ENCODE results near the gene SCYL1.

SCYL1 gene

GRCh38 chr11:65478388-65479183 lies 46.3 kb upstream of the SCYL1 start:
- TF ChIP-seq CTCF (IDR thresholded peaks at IDR 0.05; ENCODE audit: borderline replicate concordance, extremely low read depth, low read length, poor library complexity, severe bottlenecking) (no peak), EZH2 (IDR thresholded peaks at IDR 0.05; ENCODE audit: borderline replicate concordance, low read depth, low read length, severe bottlenecking) (no peak)
- peak overlapping the region; percentile 41; the same call in 1 of the 2 replicates for H2AFZ ChIP-seq (ENCODE audit: low read depth, low read length)
- H3K4me2 ChIP-seq (ENCODE audit: insufficient read depth, low read length): peak overlapping the region; percentile 72; the same call in 1 of the 2 replicates
- ATAC-seq (ENCODE audit: insufficient read depth, low read depth) (no peak), DNase-seq (no peak)
- peak overlapping the region; percentile 88 for H3K9ac ChIP-seq (ENCODE audit: low read depth, low read length)
- peak overlapping the region in 1 of 2 experiments; percentile 68; a peak in 2 of 4 replicates for H3K4me3 ChIP-seq (ENCODE audit: low read depth in 1 of 2, low read length in 2 of 2)
- H3K4me1 ChIP-seq (ENCODE audit: insufficient read depth, low read length): peaks cover 21% of the 10 kb centered on the region
- no peaks in the 10 kb centered on the region for H3K27me3 ChIP-seq (ENCODE audit: insufficient read depth, low read length, poor library complexity)
- peaks cover 25% of the 10 kb centered on the region for H3K79me2 ChIP-seq (ENCODE audit: insufficient read depth, low read length)
- H3K9me3 ChIP-seq (ENCODE audit: insufficient read depth, low read length, severe bottlenecking): no peaks in the 10 kb centered on the region
- no peaks in the 10 kb centered on the region for H4K20me1 ChIP-seq (ENCODE audit: insufficient read depth, low read length)
- peak overlapping the region; percentile 68 for H3K27ac ChIP-seq (ENCODE audit: low read length)
- no peaks in the 10 kb centered on the region; the same call in 1 of the 2 replicates for H3K36me3 ChIP-seq (ENCODE audit: insufficient read depth, low read length)

GRCh38 chr11:65479184-65480145 lies 45.4 kb upstream of the SCYL1 start:
- Histone ChIP-seq H3K9ac (ENCODE audit: low read depth, low read length) (no peak overlapping the region), H3K4me3 (ENCODE audit: low read depth in 1 of 2, low read length in 2 of 2) (no peak overlapping the region), H3K27me3 (ENCODE audit: insufficient read depth, low read length, poor library complexity) (no peaks in the 10 kb centered on the region), H4K20me1 (ENCODE audit: insufficient read depth, low read length) (no peaks in the 10 kb centered on the region), H3K27ac (ENCODE audit: low read length) (no peak overlapping the region), H3K4me1 (ENCODE audit: insufficient read depth, low read length) (peaks cover 21% of the 10 kb centered on the region), H3K4me2 (ENCODE audit: insufficient read depth, low read length) (no peak overlapping the region), H3K9me3 (ENCODE audit: insufficient read depth, low read length, severe bottlenecking) (no peaks in the 10 kb centered on the region), H2AFZ (ENCODE audit: low read depth, low read length) (no peak overlapping the region), H3K79me2 (ENCODE audit: insufficient read depth, low read length) (peaks cover 25% of the 10 kb centered on the region), H3K36me3 (ENCODE audit: insufficient read depth, low read length) (no peaks in the 10 kb centered on the region; the same call in 1 of the 2 replicates)
- TF ChIP-seq EZH2 (IDR thresholded peaks at IDR 0.05; ENCODE audit: borderline replicate concordance, low read depth, low read length, severe bottlenecking) (no peak), CTCF (IDR thresholded peaks at IDR 0.05; ENCODE audit: borderline replicate concordance, extremely low read depth, low read length, poor library complexity, severe bottlenecking) (no peak)
- DNase-seq (no peak), ATAC-seq (ENCODE audit: insufficient read depth, low read depth) (no peak)

- Histone ChIP-seq H3K79me2 (ENCODE audit: insufficient read depth, low read length) (peaks cover 12% of the 10 kb centered on the region), H3K27me3 (ENCODE audit: insufficient read depth, low read length, poor library complexity) (no peaks in the 10 kb centered on the region), H4K20me1 (ENCODE audit: insufficient read depth, low read length) (no peaks in the 10 kb centered on the region), H3K4me2 (ENCODE audit: insufficient read depth, low read length) (no peak overlapping the region), H3K9ac (ENCODE audit: low read depth, low read length) (no peak overlapping the region), H2AFZ (ENCODE audit: low read depth, low read length) (no peak overlapping the region), H3K4me3 (ENCODE audit: low read depth in 1 of 2, low read length in 2 of 2) (no peak overlapping the region), H3K4me1 (ENCODE audit: insufficient read depth, low read length) (peaks cover 14% of the 10 kb centered on the region), H3K27ac (ENCODE audit: low read length) (no peak overlapping the region), H3K36me3 (ENCODE audit: insufficient read depth, low read length) (no peaks in the 10 kb centered on the region), H3K9me3 (ENCODE audit: insufficient read depth, low read length, severe bottlenecking) (no peaks in the 10 kb centered on the region)
- ATAC-seq (ENCODE audit: insufficient read depth, low read depth): no peak
- TF ChIP-seq CTCF (IDR thresholded peaks at IDR 0.05; ENCODE audit: borderline replicate concordance, extremely low read depth, low read length, poor library complexity, severe bottlenecking) (no peak), EZH2 (IDR thresholded peaks at IDR 0.05; ENCODE audit: borderline replicate concordance, low read depth, low read length, severe bottlenecking) (no peak)
- no peak for DNase-seq
Measured at GRCh38 chr11:65482306-65482850, 42.5 kb upstream of the SCYL1 start.
